ENCODE data around the gene MYH14. TPM values are rescaled to one million over a fixed set of nuclear protein-coding genes. Genes with fewer than 3 reads are reported as not detected.

MYH14 gene
- total and polyA plus RNA-seq, 9 of the 15 experiments (the other 6 are each of a cell fraction or from before 2014, with no cell fraction given) = 0.04 to 0.86 (median 0.19) TPM; not detected in 2

- H4K20me1 ChIP-seq (replicated peaks; ENCODE audit: control insufficient read depth, insufficient read depth, low read length) = peaks cover 36% of the 10 kb centered on the region
- peaks cover 10% of the 10 kb centered on the region for H3K79me2 ChIP-seq (ENCODE audit: control insufficient read depth, insufficient read depth, low read length)
- FAIRE-seq (no peak), ATAC-seq (no peak), DNase-seq (ENCODE audit: extremely low read depth in 1 of 4, low spot score in 3 of 4) (no peak)
- peaks cover 10 to 30% of the 10 kb centered on the region in 2 experiments; a peak in 4 of 5 replicates for H3K4me1 ChIP-seq (replicated peaks in 1 of 2; ENCODE audit: control insufficient read depth in 2 of 2, insufficient read depth in 2 of 2, low read length in 2 of 2)
- TF ChIP-seq ZBED1 (IDR thresholded peaks at IDR 0.05) (no peak), ZBTB9 (CRISPR knock-in tag; IDR thresholded peaks at IDR 0.05) (no peak), MCM5 (IDR thresholded peaks at IDR 0.05; ENCODE audit: low read depth) (no peak), NR0B1 (IDR thresholded peaks at IDR 0.05; ENCODE audit: partially characterized antibody) (no peak), FOXP1 (CRISPR knock-in tag; IDR thresholded peaks at IDR 0.05) (no peak), ATF4 (CRISPR knock-in tag; IDR thresholded peaks at IDR 0.05) (no peak), CBX1 (IDR thresholded peaks at IDR 0.05; ENCODE audit: low read depth) (no peak), SUPT5H (IDR thresholded peaks at IDR 0.05) (no peak), MNT (conservative IDR thresholded peaks at IDR 0.05) (no peak), NKRF (IDR thresholded peaks at IDR 0.05; ENCODE audit: borderline replicate concordance) (no peak), ZBTB33 (CRISPR knock-in tag; IDR thresholded peaks at IDR 0.05) (no peak)
- H3K9me1 ChIP-seq (ENCODE audit: control insufficient read depth, insufficient read depth, low read length) = peaks cover 3% of the 10 kb centered on the region
- no peaks in the 10 kb centered on the region for H3K9me3 ChIP-seq (replicated peaks; ENCODE audit: control insufficient read depth, insufficient read depth, low read depth, low read length)
- no peak overlapping the region for H3K4me2 ChIP-seq (ENCODE audit: insufficient read depth, low read length)
- no TSS peak for BruUV-seq (replicated peaks)
- peaks cover 24% of the 10 kb centered on the region; the same call in 1 of the 3 replicates for H3K36me3 ChIP-seq (ENCODE audit: control insufficient read depth, insufficient read depth, low read length)
- H3K4me3 ChIP-seq = no peak overlapping the region
- H3K27ac ChIP-seq (ENCODE audit: extremely low read depth, low read depth, low read length) = no peak overlapping the region
- CTCF ChIA-PET (ENCODE audit: low intra/inter-chr PET ratio) = no interaction called here
- H2AFZ ChIP-seq (ENCODE audit: low read depth, low read length) = no peak overlapping the region
- 65% methylated on average over 3 of the region's 4 CpGs for WGBS (ENCODE audit: insufficient coverage, low coverage, missing lambda C conversion rate)
- H3K27me3 ChIP-seq (ENCODE audit: control insufficient read depth in 2 of 2, insufficient read depth in 2 of 2, low read length in 2 of 2) = no peaks in the 10 kb centered on the region
- intact Hi-C loops (cut with micrococcal nuclease) (no loop called here), in situ Hi-C loops (cut with MboI) (no loop called here)
- POLR2A ChIA-PET = interaction anchor here (1.6 kb wide), 1 partner anchor 10 kb away, joined by 6 read pairs; no protein-coding TSS in a partner anchor
- no peak overlapping the region for H3K9ac ChIP-seq (ENCODE audit: insufficient read depth in 1 of 2, low read depth in 2 of 2, low read length in 2 of 2)
Measured at GRCh38 chr19:50321831-50322230, 118.4 kb downstream of the MYH14 start.

Measured in K562 (cell line).